ENCODE data around the gene ASB18.
"Not testable (repeated sequence)": the region's sequence is repeated elsewhere in the genome, so short reads cannot be mapped to it uniquely, and the experiment has no call there.

The ASB18 gene

DNA sequence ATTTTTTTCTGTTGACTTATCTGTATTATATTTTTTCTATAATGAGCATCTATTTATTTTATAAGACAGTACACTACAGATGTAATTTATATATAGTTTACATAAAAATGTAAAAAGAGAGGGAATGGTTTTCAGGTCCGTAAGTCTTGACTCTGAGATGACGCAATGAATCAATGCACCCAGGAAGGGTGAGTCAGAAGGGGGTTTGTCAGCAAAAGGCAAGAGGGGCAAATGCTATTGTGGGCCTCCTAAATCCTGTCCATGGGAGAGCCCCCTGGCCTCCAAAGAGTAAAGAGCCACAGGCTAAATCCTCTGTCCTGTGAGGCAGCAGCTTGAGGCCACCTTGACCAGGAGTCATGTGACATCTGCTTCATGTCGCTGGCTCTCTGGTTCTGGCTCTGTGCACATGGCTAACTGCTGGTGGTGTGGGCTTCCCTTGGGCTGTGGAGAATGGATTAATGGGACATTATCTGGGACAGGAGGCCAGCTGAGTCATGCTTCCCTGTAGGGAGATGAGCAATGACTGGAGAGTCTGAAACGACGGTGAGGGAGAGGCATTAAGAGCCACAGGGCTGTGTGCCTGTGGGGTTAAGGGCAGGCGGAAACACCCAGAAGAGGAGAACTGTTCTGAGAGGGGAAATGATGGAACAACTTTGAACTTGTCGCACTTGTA is 22.8 kb upstream of the ASB18 start:
- TF ChIP-seq, protein P1, sequence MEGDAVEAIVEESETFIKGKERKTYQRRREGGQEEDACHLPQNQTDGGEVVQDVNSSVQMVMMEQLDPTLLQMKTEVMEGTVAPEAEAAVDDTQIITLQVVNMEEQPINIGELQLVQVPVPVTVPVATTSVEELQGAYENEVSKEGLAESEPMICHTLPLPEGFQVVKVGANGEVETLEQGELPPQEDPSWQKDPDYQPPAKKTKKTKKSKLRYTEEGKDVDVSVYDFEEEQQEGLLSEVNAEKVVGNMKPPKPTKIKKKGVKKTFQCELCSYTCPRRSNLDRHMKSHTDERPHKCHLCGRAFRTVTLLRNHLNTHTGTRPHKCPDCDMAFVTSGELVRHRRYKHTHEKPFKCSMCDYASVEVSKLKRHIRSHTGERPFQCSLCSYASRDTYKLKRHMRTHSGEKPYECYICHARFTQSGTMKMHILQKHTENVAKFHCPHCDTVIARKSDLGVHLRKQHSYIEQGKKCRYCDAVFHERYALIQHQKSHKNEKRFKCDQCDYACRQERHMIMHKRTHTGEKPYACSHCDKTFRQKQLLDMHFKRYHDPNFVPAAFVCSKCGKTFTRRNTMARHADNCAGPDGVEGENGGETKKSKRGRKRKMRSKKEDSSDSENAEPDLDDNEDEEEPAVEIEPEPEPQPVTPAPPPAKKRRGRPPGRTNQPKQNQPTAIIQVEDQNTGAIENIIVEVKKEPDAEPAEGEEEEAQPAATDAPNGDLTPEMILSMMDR (IDR thresholded peaks at IDR 0.05; ENCODE audit: insufficient read depth, low read depth, low read length, missing control alignments): no peak
- H3K4me3 ChIP-seq (ENCODE audit: low read depth, low read length): no peak overlapping the region
- DNase-seq (ENCODE audit: low read depth): no peak

DNA sequence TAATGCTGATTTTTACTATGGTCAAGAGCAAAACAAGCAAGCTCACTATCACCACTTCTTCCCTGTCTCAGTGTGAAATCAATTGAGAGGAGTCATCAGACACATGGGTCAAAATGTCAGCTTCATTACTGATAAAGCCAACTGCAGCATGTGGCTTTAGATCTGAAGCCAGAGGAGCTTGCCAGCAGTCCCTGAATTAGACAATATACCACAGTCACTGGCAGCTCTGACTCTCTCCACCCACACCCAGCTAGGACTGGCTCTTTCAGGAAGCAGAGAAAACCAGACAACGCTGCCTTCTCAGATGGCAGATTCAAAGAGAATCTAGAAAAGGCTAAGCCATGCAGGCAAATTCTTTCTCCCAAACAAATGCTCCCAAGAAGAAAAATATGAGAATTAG is 20.0 kb upstream of the ASB18 start:
- TF ChIP-seq, protein P1 (IDR thresholded peaks at IDR 0.05; ENCODE audit: insufficient read depth, low read depth, low read length, missing control alignments): no peak
- DNase-seq (ENCODE audit: low read depth): no peak
- no peak overlapping the region for H3K4me3 ChIP-seq (ENCODE audit: low read depth, low read length)

- TF ChIP-seq, protein P1 (IDR thresholded peaks at IDR 0.05; ENCODE audit: insufficient read depth, low read depth, low read length, missing control alignments): no peak
- DNase-seq (ENCODE audit: low read depth): no peak
- H3K4me3 ChIP-seq (ENCODE audit: low read depth, low read length): no peak overlapping the region
Observed at GRCh38 chr2:236282406-236282805, 18.2 kb upstream of the ASB18 start.

DNA sequence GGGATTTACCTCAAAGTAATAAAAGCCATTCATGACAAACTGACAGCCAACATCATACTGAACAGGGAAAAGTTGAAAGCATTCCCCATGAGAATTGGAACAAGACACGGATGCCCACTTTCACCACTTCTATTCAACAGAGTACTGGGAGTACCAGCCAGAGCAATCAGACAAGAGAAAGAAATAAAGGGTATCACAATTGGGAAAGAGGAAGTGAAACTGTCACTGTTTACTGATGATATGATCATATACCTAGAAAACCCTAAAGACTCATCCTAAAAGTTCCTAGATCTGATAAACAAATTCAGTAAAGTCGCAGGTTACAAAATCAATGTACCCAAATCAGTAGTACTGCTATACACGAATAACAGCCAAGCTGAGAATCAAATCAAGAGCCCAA is 17.2 kb upstream of the ASB18 start:
- H3K4me3 ChIP-seq (ENCODE audit: low read depth, low read length): no peak overlapping the region
- TF ChIP-seq, protein P1 (IDR thresholded peaks at IDR 0.05; ENCODE audit: insufficient read depth, low read depth, low read length, missing control alignments): no peak
- DNase-seq (ENCODE audit: low read depth): no peak

DNA sequence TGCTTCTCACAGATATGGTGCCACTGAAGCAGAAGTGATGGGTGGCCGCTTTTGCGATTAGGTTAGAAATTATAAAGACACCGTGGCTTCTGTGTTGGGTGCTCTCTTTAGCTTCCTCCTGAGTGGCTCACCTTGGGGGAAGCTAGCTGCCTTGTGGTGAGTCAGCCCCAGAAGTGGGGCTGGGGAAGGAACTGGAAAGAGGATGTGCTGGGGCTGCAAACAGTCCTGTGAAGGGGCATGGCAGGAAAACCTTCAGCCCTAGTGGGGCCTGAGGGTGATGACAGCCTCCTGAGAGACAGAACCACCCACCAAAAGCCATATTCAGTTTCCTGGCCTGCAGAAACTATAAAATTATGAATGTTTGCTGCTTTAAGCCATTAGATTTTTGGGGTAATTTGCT is 8.9 kb upstream of the ASB18 start:
- TF ChIP-seq, protein P1 (IDR thresholded peaks at IDR 0.05; ENCODE audit: insufficient read depth, low read depth, low read length, missing control alignments): no peak
- no peak overlapping the region for H3K4me3 ChIP-seq (ENCODE audit: low read depth, low read length)
- no peak for DNase-seq (ENCODE audit: low read depth)

GRCh38 chr2:236271851-236272250 is 7.6 kb upstream of the ASB18 start:
- DNase-seq (ENCODE audit: low read depth): no peak
- TF ChIP-seq, protein P1 (IDR thresholded peaks at IDR 0.05; ENCODE audit: insufficient read depth, low read depth, low read length, missing control alignments): no peak
- no peak overlapping the region for H3K4me3 ChIP-seq (ENCODE audit: low read depth, low read length)

GRCh38 chr2:236269876-236270275 is 5.7 kb upstream of the ASB18 start:
- not testable (repeated sequence) for H3K4me3 ChIP-seq (ENCODE audit: low read depth, low read length); DNase-seq (ENCODE audit: low read depth)

Measured in GM12865 (cell line).